Spleen (tissue), 11 donors: ENCODE data around the gene STN1. TPM values are rescaled to one million over a fixed set of nuclear protein-coding genes. Genes with fewer than 3 reads are reported as not detected.
A peak's percentile ranks its signal among the peaks of the same experiment; 100 is the strongest.

Experiments used
- DNase-seq: peaks from one replicate; pipeline ENCODE4 v3.0.0-alpha.2; 2020
- H3K27ac ChIP-seq, 8 donors: fragments of 200-600 bp; sonication (generic) in 7 of 8; 1 replicate in 4 of 8; 2 replicates in 4 of 8; pipeline versions ENCODE4 v1.5.0 to v1.8.0; 2016 to 2021; ENCODE audit warnings: inconsistent platforms in 4 of 8, mild to moderate bottlenecking in 4 of 8, moderate library complexity in 1 of 8
- H3K27me3 ChIP-seq, 7 donors: fragments of 200-600 bp; sonication (generic) in 6 of 7; replicated peaks in 1 of 7; 1 replicate in 4 of 7; 2 replicates in 3 of 7; pipeline versions ENCODE4 v1.5.0 to v1.8.0; 2016 to 2021; ENCODE audit warnings: inconsistent platforms in 3 of 7, mild to moderate bottlenecking in 1 of 7
- H3K36me3 ChIP-seq, 6 donors: fragments of 200-600 bp; sonication (generic) in 5 of 6; 1 replicate in 4 of 6; 2 replicates in 2 of 6; pipeline versions ENCODE4 v1.5.0 to v1.8.0; 2016 to 2021; ENCODE audit warnings: inconsistent platforms in 2 of 6
- H3K4me1 ChIP-seq, 6 donors: fragments of 200-600 bp; sonication (generic) in 5 of 6; 1 replicate in 3 of 6; 2 replicates in 3 of 6; pipeline versions ENCODE4 v1.5.0 to v1.8.0; 2016 to 2021; ENCODE audit warnings: inconsistent platforms in 3 of 6
- H3K4me3 ChIP-seq, 8 donors: fragments of 200-600 bp; sonication (generic) in 7 of 8; 1 replicate in 4 of 8; 2 replicates in 4 of 8; pipeline versions ENCODE4 v1.5.0 to v1.8.0; 2016 to 2021; ENCODE audit warnings: inconsistent platforms in 4 of 8, mild to moderate bottlenecking in 4 of 8, moderate library complexity in 2 of 8
- H3K9me3 ChIP-seq, 8 donors: fragments of 200-600 bp; sonication (generic) in 7 of 8; 1 replicate in 4 of 8; 2 replicates in 4 of 8; pipeline versions ENCODE4 v1.5.0 to v1.8.0; 2016 to 2021; ENCODE audit warnings: inconsistent platforms in 4 of 8
- POLR2A ChIP-seq, 3 donors: fragments of 450-650 bp; IDR thresholded peaks; one replicate each; pipeline ENCODE4 v1.5.1; 2017; ENCODE audit warnings: antibody characterized with exemption in 3 of 3, mild to moderate bottlenecking in 1 of 3
- POLR2AphosphoS5 ChIP-seq, 3 donors: sonication (generic); formaldehyde crosslinking; IDR thresholded peaks; one replicate each; pipeline ENCODE4 v1.5.1; 2017; ENCODE audit warnings: antibody characterized with exemption in 3 of 3
- WGBS, 5 donors: extraction: QIAGEN DNeasy Blood & Tissue Kit in 3 of 5; methylation state at CpG; one replicate each; pipeline versions ENCODE4 v1.1.5 to v1.1.7; 2013 to 2018; 5-methylcytosine and 5-hydroxymethylcytosine counted together
- intact Hi-C: fragments of 100-400 bp; cut with DNase I; formaldehyde crosslinking; loops from one replicate; pipeline ENCODE4 v1.15.0; 2023; ENCODE audit warnings: low total_unique reads
- polyA plus RNA-seq, 3 donors: library from polyadenylated mRNA; stranded (reverse); fragments of 200-250 nt; gene quantifications; one replicate each; pipeline ENCODE4 v1.2.1, GENCODE V29; 2013
- total RNA-seq, 7 donors: library from RNA; depleted of rRNA in 3 of 7; stranded (reverse); fragments of >200 nt in 3 of 7; fragmentation: NEBNext Ultra II Directional in 4 of 7; extraction: Animal tissue kit (Norgen Biotek cat#: 25700) in 4 of 7; gene quantifications; one replicate each; pipeline versions ENCODE4 v1.1.0 to v1.2.1, GENCODE V29; 2016 to 2021
- TF ChIP-seq, protein P1 (sequence below), 11 experiments: fragments of 200-600 bp in 7 of 11; fragments of 450-650 bp in 4 of 11; sonication (generic) in 4 of 11; IDR thresholded peaks in 8 of 11; conservative IDR thresholded peaks in 3 of 11; 1 replicate in 7 of 11; 2 replicates in 4 of 11; pipeline versions ENCODE4 v1.4.0 to v1.8.0; 2016 to 2021; ENCODE audit warnings: antibody characterized with exemption in 11 of 11, inconsistent platforms in 4 of 11, mild to moderate bottlenecking in 1 of 11
- donor health status: healthy with polysubstance abuse.
- donor health status: DM: no; HTN: no; CAD: no; lungs with moderate emphysema.
- donor health status: DM: no; HTN: no; CAD: no.
- donor health status: Bipolar disorder and iron deficiency.
- donor health status: healthy.
- donor health status: DM: no; HTN: no; CAD: no.
- donor health status: DM: yes; HTN: yes; CAD: no.

STN1 gene
- total and polyA plus RNA-seq, 10 donors: 14.2 to 27.7 (median 22.3) TPM

DNA sequence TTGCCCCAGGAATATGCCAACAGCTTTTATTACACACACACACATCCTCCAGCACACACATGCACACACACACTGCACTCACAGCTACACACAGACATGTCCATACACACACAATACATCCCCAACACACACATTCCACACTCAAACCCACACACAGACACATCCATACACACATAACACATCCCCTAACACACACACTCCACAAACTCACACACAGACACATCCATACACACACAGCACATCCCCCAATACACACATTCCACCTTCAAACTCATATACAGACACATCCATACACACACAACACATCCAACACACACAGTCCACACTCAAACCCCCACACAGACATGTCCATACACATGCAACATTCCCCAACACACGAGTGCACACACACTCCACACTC, 81.7 kb downstream of the STN1 start:
- H3K36me3 ChIP-seq: no peaks in the 10 kb centered on the region
- no peaks in the 10 kb centered on the region for H3K27me3 ChIP-seq
- H3K9me3 ChIP-seq: peaks cover 0 to 14% (median 7%) of the 10 kb centered on the region in 8 donors
- WGBS, 5 donors: 58 to 68% (median 61%) methylated on average over 1 of the region's 1 CpG
- H3K4me1 ChIP-seq: peaks cover 4 to 73% (median 54%) of the 10 kb centered on the region in 6 donors
- DNase-seq: no peak
- TF ChIP-seq POLR2AphosphoS5 (IDR thresholded peaks at IDR 0.05): no peak
- TF ChIP-seq POLR2A (IDR thresholded peaks at IDR 0.05): no peak
- TF ChIP-seq, protein P1, sequence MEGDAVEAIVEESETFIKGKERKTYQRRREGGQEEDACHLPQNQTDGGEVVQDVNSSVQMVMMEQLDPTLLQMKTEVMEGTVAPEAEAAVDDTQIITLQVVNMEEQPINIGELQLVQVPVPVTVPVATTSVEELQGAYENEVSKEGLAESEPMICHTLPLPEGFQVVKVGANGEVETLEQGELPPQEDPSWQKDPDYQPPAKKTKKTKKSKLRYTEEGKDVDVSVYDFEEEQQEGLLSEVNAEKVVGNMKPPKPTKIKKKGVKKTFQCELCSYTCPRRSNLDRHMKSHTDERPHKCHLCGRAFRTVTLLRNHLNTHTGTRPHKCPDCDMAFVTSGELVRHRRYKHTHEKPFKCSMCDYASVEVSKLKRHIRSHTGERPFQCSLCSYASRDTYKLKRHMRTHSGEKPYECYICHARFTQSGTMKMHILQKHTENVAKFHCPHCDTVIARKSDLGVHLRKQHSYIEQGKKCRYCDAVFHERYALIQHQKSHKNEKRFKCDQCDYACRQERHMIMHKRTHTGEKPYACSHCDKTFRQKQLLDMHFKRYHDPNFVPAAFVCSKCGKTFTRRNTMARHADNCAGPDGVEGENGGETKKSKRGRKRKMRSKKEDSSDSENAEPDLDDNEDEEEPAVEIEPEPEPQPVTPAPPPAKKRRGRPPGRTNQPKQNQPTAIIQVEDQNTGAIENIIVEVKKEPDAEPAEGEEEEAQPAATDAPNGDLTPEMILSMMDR (IDR thresholded peaks at IDR 0.05 in 8 of 11, conservative IDR thresholded peaks at IDR 0.05 in 3 of 11): no peak
- intact Hi-C loops: no loop called here
- no peak overlapping the region for H3K4me3 ChIP-seq
- no peak overlapping the region for H3K27ac ChIP-seq

DNA sequence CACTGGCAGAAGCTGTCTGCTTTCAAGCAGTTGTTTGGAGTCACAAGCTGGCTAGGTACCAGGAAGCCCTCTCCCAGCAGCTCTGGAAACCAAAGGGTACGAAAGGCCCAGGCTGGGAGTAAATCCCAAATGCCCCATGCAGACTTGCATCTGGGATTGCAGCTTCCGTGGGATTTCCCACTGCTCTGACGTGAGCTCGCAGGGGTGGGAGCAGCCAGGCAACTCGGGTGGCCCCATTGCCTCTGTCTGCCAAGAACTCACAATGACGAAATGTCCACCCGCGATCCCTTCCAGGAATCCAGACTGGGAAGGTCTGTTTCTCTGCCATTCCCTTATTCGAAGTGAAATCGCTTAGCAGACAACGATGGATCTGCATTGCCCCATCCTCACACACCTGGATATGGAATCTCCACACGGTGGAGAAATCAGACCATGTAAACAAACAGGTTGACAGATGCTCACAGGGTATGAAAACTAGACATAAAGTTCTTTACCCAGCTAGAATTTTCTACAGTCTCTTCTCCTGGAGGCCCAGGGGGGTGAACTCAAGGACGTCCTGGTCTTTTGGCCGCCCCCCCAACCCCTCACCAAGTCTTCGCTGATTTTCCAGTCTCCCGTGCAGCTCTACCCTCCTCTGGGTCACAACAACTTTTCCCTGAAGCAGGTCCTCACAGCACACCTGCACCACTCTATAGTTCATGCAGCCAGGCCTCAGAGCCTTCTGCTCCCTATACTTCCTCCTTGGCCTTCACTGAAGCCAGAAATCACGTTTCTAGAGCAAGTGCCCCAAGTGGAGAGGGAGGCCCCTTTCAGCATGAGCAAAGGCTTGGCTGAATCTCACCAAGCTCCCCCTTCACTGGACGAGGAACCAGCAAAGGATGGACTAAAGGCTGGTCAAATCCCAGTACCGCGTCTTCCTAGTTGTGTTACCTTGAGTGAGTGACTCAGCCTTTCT, 82.6 kb downstream of the STN1 start:
- peak; percentile 65 for DNase-seq
- WGBS, 5 donors: 70 to 78% (median 74%) methylated on average over 20 of the region's 20 CpGs

DNA sequence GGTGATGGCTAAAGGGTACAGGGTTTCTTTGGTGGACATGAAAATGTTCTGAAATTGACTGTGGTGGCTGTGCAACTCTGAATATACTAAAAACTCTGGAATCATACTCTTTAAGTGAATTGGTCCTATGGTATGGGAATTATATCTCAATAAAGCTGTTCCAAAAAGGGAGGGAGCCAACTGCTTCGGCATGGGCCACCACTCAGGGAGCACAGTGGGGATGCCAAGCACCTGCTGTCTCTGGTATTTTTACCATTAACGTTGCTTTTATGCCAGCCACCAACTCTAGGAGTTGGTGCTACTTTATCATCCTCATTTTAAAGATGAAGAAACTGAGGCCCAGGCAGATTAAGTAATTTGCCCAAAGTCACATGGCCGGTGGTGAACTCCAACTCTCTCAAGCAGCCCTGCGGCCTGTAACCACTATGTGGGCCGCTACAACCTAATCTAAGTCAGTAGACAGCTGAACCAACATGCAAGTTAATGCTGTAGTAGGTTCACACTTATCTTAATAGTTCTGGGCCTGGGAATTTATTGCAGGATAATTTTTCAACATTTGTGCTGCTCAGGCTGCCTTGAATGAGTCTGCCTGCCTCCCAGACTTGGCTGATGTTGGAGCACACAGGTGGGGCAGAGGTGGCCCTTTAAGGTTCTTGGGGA, 83.4 kb downstream of the STN1 start:
- Histone ChIP-seq H3K4me3 (no peak overlapping the region), H3K36me3 (no peaks in the 10 kb centered on the region), H3K4me1 (peaks cover 4 to 62% (median 45%) of the 10 kb centered on the region in 6 donors), H3K9me3 (peaks cover 0 to 14% (median 7%) of the 10 kb centered on the region in 8 donors), H3K27ac (peak overlapping the region in 4 of 8 donors; percentile 9 to 63 (median 41)), H3K27me3 (no peaks in the 10 kb centered on the region)
- intact Hi-C loops: no loop called here
- WGBS, 5 donors: 68 to 73% (median 72%) methylated on average over 5 of the region's 5 CpGs
- TF ChIP-seq, protein P1 (IDR thresholded peaks at IDR 0.05 in 8 of 11, conservative IDR thresholded peaks at IDR 0.05 in 3 of 11): no peak
- TF ChIP-seq POLR2AphosphoS5 (IDR thresholded peaks at IDR 0.05): no peak
- TF ChIP-seq POLR2A (IDR thresholded peaks at IDR 0.05): no peak
- no peak for DNase-seq

More for the DNA sequence above, 82.6 kb downstream of the STN1 start:
- intact Hi-C loops: no loop called here
- H3K36me3 ChIP-seq: no peaks in the 10 kb centered on the region
- H3K4me1 ChIP-seq: peaks cover 4 to 66% (median 50%) of the 10 kb centered on the region in 6 donors
- TF ChIP-seq POLR2AphosphoS5 (IDR thresholded peaks at IDR 0.05): peak in 2 of 3 donors; percentile 24 to 44
- TF ChIP-seq, protein P1 (IDR thresholded peaks at IDR 0.05 in 8 of 11, conservative IDR thresholded peaks at IDR 0.05 in 3 of 11): no peak
- peaks cover 0 to 14% (median 7%) of the 10 kb centered on the region in 8 donors for H3K9me3 ChIP-seq
- no peaks in the 10 kb centered on the region for H3K27me3 ChIP-seq
- peak overlapping the region in 3 of 8 donors; percentile 24 to 63 (median 58) for H3K27ac ChIP-seq
- no peak overlapping the region for H3K4me3 ChIP-seq
